Subcutaneous abdominal adipose tissue (tissue), 5 donors: ENCODE measurements around the gene PCDHA1.
"Not testable (repeated sequence)": the region's sequence is repeated elsewhere in the genome, so short reads cannot be mapped to it uniquely, and the experiment has no call there.

Experiments
- H3K27ac ChIP-seq: one replicate; pipeline ENCODE4 v1.7.0; 2013; ENCODE audit warnings: low read depth, mild to moderate bottlenecking, inconsistent platforms, low read length, moderate library complexity
- H3K27me3 ChIP-seq, 5 donors: one replicate each; pipeline ENCODE4 v1.7.0; 2013; ENCODE audit warnings: low read length in 5 of 5, inconsistent platforms in 1 of 5; ENCODE audit not compliant: control insufficient read depth in 5 of 5, insufficient read depth in 4 of 5
- H3K36me3 ChIP-seq, 5 donors: one replicate each; pipeline ENCODE4 v1.7.0; 2013; ENCODE audit warnings: low read length in 5 of 5; ENCODE audit not compliant: control insufficient read depth in 5 of 5, insufficient read depth in 5 of 5
- H3K4me1 ChIP-seq, 5 donors: one replicate each; pipeline ENCODE4 v1.7.0; 2013; ENCODE audit warnings: low read length in 5 of 5, mild to moderate bottlenecking in 3 of 5, moderate library complexity in 1 of 5; ENCODE audit not compliant: control insufficient read depth in 5 of 5, insufficient read depth in 5 of 5
- H3K4me3 ChIP-seq, 5 donors: one replicate each; pipeline ENCODE4 v1.7.0; 2013; ENCODE audit warnings: low read length in 5 of 5, low read depth in 1 of 5
- H3K9ac ChIP-seq, 5 donors: one replicate each; pipeline ENCODE4 v1.7.0; 2013; ENCODE audit warnings: low read length in 5 of 5, mild to moderate bottlenecking in 4 of 5, moderate library complexity in 3 of 5
- H3K9me3 ChIP-seq, 5 donors: one replicate each; pipeline ENCODE4 v1.7.0; 2013; ENCODE audit warnings: low read length in 5 of 5; ENCODE audit not compliant: control insufficient read depth in 5 of 5
- donor health status: healthy.
- donor health status: healthy.
- donor health status: healthy.
- donor health status: healthy.
- donor health status: healthy.

PCDHA1 gene

DNA sequence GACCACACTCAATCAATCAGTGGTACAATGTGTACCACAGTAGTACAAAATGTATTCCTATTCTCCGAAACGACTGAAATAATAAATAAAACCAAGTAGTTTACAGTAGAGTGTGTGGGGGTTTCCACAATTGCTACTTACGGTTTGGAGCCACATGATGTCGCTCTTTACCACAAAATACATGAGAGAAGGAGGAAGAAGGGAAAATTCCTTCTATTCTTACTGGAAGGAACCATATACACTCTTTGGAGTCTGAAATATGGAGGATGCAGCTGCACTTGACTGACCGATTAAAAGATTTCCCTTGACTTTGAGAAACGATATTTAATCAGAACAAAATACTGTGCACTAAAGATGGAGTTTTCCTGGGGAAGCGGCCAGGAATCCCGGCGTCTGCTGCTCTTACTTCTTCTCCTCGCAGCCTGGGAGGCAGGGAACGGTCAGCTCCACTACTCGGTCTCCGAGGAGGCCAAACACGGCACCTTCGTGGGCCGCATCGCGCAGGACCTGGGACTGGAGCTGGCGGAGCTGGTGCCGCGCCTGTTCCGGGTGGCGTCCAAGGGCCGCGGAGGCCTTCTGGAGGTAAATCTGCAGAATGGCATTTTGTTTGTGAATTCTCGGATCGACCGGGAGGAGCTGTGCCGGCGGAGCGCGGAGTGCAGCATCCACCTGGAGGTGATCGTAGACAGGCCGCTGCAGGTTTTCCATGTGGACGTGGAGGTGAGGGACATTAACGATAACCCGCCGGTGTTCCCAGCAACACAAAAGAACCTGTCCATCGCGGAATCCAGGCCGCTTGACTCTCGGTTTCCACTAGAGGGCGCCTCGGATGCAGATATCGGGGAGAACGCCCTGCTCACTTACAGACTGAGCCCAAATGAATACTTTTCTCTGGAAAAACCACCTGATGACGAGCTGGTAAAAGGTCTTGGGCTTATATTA is 21.2 kb downstream of the PCDHA1 start, which contains the start of gene PCDHA4:
Gene PCDHA4 (plus strand): TSS at position 235 of the 942 bp plus-strand sequence.
- Histone ChIP-seq H3K27me3 (peaks cover 0 to 16% (median 0%) of the 10 kb centered on the region in 5 donors), H3K9me3 (peaks cover 5 to 42% (median 34%) of the 10 kb centered on the region in 5 donors), H3K36me3 (no peaks in the 10 kb centered on the region), H3K27ac (no peak within 1 kb of the TSS), H3K9ac (no peak within 1 kb of the TSS), H3K4me1 (no peaks in the 10 kb centered on the region), H3K4me3 (peak within 1 kb of the TSS in 4 of 5 donors; percentile 8 to 59 (median 54))

DNA sequence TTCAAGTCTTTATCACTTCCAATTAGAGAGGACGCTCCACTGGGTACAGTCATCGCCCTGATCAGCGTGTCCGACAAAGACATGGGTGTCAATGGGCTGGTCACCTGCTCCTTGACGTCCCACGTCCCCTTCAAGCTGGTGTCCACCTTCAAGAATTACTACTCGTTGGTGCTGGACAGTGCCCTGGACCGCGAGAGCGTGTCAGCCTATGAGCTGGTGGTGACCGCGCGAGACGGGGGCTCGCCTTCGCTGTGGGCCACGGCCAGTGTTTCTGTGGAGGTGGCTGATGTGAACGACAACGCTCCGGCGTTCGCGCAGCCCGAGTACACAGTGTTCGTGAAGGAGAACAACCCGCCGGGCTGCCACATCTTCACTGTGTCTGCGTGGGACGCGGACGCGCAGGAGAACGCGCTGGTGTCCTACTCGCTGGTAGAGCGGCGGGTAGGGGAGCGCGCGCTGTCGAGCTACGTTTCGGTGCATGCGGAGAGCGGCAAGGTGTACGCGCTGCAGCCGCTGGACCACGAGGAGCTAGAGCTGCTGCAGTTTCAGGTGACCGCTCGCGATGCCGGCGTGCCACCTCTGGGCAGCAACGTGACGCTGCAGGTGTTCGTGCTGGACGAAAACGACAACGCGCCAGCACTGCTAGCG is 22.4 kb downstream of the PCDHA1 start:
- Histone ChIP-seq H3K4me3 (peak overlapping the region in 1 of 5 donors; percentile 22), H3K9me3 (peaks cover 4 to 36% (median 21%) of the 10 kb centered on the region in 5 donors)
- H3K27me3 ChIP-seq, H3K9ac ChIP-seq, H3K27ac ChIP-seq, H3K36me3 ChIP-seq, H3K4me1 ChIP-seq: not testable (repeated sequence)

DNA sequence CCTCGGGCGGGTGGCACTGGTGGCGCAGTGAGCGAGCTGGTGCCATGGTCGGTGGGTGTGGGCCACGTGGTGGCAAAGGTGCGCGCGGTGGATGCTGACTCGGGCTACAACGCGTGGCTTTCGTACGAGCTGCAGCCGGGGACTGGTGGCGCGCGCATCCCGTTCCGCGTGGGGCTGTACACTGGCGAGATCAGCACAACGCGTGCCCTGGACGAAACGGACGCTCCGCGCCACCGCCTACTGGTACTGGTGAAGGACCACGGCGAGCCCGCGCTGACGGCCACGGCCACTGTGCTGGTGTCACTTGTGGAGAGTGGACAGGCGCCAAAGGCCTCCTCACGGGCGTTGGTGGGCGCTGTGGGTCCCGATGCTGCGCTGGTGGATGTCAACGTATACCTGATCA is 22.9 kb downstream of the PCDHA1 start:
- Histone ChIP-seq H3K27me3 (peaks cover 0 to 7% (median 0%) of the 10 kb centered on the region in 5 donors), H3K4me1 (no peaks in the 10 kb centered on the region), H3K4me3 (peak overlapping the region in 1 of 5 donors; percentile 22), H3K9ac (no peak overlapping the region), H3K9me3 (peaks cover 2 to 36% (median 21%) of the 10 kb centered on the region in 5 donors), H3K36me3 (no peaks in the 10 kb centered on the region), H3K27ac (no peak overlapping the region)

DNA sequence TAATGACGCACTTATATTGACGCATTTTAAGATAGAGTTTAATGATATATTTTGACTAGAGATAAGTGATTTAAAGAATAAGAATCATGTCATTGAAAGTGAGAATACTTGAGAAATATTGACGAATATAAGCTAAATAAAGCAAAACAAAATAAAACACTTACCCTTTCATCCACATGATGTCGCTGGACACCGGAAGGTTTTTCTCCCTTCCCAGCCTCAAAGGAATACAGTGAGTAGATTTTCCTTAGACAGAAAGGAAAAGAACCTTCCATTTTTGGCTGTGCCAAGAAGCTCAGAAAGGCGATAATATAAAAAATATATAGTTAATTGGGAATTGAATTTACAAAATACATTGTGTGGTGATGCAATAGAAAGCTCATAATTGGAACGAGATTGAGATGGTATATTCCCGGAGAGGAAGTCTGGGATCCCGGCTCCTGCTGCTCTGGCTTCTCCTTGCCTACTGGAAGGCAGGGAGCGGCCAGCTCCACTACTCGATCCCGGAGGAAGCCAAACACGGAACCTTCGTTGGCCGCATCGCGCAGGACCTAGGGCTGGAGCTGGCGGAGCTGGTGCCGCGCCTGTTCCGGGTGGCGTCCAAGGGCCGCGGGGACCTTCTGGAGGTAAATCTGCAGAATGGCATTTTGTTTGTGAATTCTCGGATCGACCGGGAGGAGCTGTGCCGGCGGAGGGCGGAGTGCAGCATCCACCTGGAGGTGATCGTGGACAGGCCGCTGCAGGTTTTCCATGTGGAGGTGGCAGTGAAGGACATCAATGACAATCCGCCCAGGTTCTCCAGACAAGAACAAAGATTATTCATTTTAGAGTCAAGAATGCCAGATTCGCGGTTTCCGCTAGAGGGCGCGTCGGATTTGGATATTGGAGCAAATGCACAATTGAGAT is 35.7 kb downstream of the PCDHA1 start, which contains the start of gene PCDHA5:
Gene PCDHA5 (plus strand): TSS at position 239 of the 906 bp plus-strand sequence.
- peak within 1 kb of the TSS in 3 of 5 donors; percentile 22 to 45 (median 29) for H3K4me3 ChIP-seq
- H3K27me3 ChIP-seq: peaks cover 0 to 10% (median 0%) of the 10 kb centered on the region in 5 donors
- no peak within 1 kb of the TSS for H3K27ac ChIP-seq
- no peaks in the 10 kb centered on the region for H3K4me1 ChIP-seq
- H3K9me3 ChIP-seq: peaks cover 5 to 19% (median 15%) of the 10 kb centered on the region in 5 donors
- no peaks in the 10 kb centered on the region for H3K36me3 ChIP-seq
- no peak within 1 kb of the TSS for H3K9ac ChIP-seq

DNA sequence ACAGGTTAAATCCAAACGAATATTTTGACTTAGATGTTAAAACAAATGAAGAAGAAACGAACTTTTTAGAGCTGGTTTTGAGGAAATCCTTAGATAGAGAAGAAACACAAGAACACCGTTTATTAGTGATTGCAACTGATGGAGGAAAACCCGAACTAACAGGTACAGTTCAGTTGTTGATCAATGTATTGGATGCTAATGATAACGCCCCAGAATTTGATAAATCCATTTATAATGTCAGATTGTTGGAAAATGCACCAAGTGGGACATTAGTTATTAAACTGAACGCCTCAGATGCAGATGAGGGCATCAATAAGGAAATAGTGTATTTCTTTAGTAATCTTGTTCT is 36.3 kb downstream of the PCDHA1 start:
- H3K27ac ChIP-seq: no peak overlapping the region
- H3K9ac ChIP-seq: no peak overlapping the region
- H3K27me3 ChIP-seq: peaks cover 0 to 10% (median 0%) of the 10 kb centered on the region in 5 donors
- peak overlapping the region in 1 of 5 donors; percentile 45 for H3K4me3 ChIP-seq
- peaks cover 5 to 15% (median 12%) of the 10 kb centered on the region in 5 donors for H3K9me3 ChIP-seq
- no peaks in the 10 kb centered on the region for H3K36me3 ChIP-seq
- H3K4me1 ChIP-seq: no peaks in the 10 kb centered on the region

DNA sequence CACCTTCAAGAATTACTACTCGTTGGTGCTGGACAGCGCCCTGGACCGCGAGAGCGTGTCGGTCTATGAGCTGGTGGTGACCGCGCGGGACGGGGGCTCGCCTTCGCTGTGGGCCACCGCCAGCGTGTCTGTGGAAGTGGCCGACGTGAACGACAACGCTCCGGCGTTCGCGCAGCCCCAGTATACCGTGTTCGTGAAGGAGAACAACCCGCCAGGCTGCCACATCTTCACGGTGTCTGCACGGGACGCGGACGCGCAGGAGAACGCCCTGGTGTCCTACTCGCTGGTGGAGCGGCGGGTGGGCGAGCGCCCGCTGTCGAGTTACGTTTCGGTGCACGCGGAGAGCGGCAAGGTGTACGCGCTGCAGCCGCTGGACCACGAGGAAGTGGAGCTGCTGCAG is 37.0 kb downstream of the PCDHA1 start:
- H3K36me3 ChIP-seq, H3K27ac ChIP-seq, H3K9ac ChIP-seq, H3K4me1 ChIP-seq, H3K4me3 ChIP-seq: not testable (repeated sequence)
- peaks cover 1 to 19% (median 12%) of the 10 kb centered on the region in 5 donors for H3K9me3 ChIP-seq
- H3K27me3 ChIP-seq: peaks cover 0 to 10% (median 0%) of the 10 kb centered on the region in 5 donors

DNA sequence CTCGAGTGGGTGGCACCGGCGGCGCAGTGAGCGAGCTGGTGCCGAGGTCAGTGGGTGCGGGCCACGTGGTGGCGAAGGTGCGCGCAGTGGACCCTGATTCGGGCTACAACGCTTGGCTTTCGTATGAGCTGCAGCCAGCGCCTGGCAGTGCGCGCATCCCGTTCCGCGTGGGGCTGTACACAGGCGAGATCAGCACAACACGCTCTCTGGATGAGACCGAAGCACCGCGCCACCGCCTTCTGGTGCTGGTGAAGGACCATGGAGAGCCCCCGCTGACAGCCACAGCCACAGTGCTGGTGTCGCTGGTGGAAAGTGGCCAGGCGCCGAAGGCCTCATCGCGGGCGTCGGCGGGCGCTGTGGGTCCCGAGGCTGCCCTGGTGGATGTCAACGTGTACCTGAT is 37.5 kb downstream of the PCDHA1 start:
- H3K27me3 ChIP-seq: peaks cover 0 to 10% (median 0%) of the 10 kb centered on the region in 5 donors
- no peak overlapping the region for H3K4me3 ChIP-seq
- no peak overlapping the region for H3K27ac ChIP-seq
- no peak overlapping the region for H3K9ac ChIP-seq
- no peaks in the 10 kb centered on the region for H3K36me3 ChIP-seq
- peaks cover 0 to 22% (median 14%) of the 10 kb centered on the region in 5 donors for H3K9me3 ChIP-seq
- H3K4me1 ChIP-seq: no peaks in the 10 kb centered on the region

DNA sequence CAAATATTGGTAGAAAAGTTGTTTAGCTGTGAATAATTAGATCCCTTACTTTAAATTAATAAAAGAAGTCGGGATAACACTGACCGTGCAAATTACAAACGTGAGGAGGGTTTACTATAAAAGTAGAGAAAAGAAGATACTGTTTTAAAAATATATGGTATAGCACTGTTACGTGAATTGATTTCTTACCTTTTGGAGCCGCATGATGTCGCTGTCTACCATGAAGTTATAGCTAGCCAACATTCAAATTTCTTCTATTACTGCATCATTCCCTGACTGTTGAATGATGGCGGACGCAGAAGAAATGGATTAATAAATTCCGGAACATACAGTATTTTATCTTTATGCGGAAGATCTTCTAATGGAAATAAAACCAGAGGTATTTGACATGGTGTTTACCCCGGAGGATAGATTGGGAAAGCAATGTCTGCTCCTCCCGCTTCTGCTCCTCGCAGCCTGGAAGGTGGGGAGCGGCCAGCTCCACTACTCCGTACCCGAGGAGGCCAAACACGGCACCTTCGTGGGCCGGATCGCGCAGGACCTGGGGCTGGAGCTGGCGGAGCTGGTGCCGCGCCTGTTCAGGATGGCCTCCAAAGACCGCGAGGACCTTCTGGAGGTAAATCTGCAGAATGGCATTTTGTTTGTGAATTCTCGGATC is 41.9 kb downstream of the PCDHA1 start, which contains the start of gene PCDHA6:
Gene PCDHA6 (plus strand): TSS at position 257 of the 658 bp plus-strand sequence. CDS start 132 bp downstream, at position 389.
- Histone ChIP-seq H3K9me3 (peaks cover 2 to 35% (median 22%) of the 10 kb centered on the region in 5 donors), H3K27me3 (peaks cover 0 to 19% (median 3%) of the 10 kb centered on the region in 5 donors), H3K4me1 (no peaks in the 10 kb centered on the region), H3K36me3 (no peaks in the 10 kb centered on the region), H3K27ac (no peak within 1 kb of the TSS), H3K9ac (no peak within 1 kb of the TSS), H3K4me3 (peak within 1 kb of the TSS in 4 of 5 donors; percentile 5 to 48 (median 39))

DNA sequence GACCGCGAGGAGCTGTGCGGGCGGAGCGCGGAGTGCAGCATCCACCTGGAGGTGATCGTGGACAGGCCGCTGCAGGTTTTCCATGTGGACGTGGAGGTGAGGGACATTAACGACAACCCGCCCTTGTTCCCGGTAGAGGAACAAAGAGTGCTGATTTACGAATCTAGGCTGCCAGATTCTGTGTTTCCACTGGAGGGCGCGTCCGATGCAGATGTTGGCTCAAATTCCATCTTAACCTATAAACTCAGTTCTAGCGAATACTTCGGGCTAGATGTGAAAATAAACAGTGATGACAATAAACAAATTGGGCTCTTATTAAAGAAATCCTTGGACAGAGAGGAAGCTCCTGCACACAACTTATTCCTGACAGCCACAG is 42.4 kb downstream of the PCDHA1 start:
- Histone ChIP-seq H3K27ac (no peak overlapping the region), H3K4me1 (no peaks in the 10 kb centered on the region), H3K4me3 (peak overlapping the region in 3 of 5 donors; percentile 5 to 48 (median 34)), H3K27me3 (peaks cover 0 to 20% (median 3%) of the 10 kb centered on the region in 5 donors), H3K9ac (no peak overlapping the region), H3K9me3 (peaks cover 2 to 29% (median 19%) of the 10 kb centered on the region in 5 donors), H3K36me3 (no peaks in the 10 kb centered on the region)
